Cerebellar cortex (tissue), 1 donor: ENCODE data around the gene DBH.
"Not testable (repeated sequence)": the region's sequence is repeated elsewhere in the genome, so short reads cannot be mapped to it uniquely, and the experiment has no call there.

Experiments
- DNase-seq: peaks from one replicate; pipeline ENCODE4 v3.0.0-alpha.2; 2015; ENCODE audit warnings: low spot score

DBH gene

DNA sequence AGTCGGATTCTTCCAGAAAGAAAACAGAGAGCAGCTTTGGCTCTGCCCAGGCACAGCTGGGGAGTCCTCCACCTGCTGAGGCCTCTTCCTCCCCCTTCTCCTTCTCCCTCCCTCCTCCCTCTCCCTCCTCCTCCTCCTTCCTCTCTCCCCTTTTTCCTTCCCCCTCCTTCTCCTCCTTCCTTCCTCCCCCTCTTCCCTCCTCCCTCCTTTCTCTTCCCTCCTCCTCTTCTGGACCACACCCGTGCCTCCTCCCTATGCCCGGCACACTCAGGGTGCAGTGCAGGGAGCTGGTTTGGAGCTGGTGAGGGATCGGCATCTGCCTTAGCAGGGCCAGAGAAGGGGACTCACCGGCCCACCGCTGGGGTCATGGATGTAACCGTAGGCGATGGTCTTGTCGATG, 30.2 kb downstream of the DBH start:
- DNase-seq, result no peak

DNA sequence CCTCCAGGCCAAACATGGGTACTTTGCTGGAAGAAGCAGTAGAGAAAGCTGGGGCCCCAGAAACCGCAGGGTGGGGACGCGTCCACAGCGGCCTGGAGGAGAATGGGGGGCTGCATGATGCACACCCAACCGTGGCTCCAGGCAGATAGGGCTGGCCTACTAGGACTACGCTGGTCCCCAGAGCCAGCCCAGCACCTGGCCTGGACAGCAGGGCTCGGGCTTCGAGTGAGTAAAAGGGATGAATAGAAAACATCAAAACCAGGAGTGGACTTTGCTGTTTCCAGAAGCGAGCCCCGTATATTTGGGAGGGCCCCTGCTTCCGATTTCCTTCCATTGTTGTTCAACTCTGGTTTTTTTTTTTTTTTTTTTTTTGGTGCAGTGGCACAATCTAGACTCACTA, 30.7 kb downstream of the DBH start:
- no peak for DNase-seq

DNA sequence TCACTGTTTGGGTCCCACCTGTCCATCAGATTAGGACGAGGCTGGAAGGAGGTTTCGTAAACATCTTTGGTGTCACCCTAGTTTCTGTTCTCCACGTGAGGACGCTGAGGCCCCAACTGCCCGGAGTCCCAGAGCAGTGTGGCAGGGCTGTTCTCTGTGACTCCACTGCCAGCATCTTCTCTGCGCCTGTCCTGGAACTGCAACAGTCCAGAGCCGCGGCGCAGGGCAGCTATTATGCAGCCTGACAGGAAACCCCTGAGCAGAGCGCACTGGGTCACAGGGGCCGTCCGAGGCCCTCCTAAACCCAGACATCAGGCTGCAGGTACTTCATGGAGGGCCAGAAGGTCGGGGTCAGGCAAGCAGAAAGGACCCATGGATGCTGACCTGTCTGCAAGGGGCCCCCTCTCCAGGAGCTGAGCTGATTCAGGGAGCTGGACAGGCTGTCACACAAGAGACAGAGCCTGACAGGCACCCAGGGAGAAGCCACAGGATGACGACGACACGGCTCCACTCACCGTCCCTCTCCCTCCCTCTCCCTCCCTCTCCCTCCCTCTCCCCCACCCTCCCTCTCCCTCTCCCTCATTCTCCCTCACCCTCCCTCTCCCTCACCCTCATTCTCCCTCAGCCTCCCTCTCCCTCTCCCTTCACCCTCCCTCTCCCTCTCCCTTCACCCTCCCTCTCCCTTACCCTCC, 31.7 kb downstream of the DBH start:
- no peak for DNase-seq

DNA sequence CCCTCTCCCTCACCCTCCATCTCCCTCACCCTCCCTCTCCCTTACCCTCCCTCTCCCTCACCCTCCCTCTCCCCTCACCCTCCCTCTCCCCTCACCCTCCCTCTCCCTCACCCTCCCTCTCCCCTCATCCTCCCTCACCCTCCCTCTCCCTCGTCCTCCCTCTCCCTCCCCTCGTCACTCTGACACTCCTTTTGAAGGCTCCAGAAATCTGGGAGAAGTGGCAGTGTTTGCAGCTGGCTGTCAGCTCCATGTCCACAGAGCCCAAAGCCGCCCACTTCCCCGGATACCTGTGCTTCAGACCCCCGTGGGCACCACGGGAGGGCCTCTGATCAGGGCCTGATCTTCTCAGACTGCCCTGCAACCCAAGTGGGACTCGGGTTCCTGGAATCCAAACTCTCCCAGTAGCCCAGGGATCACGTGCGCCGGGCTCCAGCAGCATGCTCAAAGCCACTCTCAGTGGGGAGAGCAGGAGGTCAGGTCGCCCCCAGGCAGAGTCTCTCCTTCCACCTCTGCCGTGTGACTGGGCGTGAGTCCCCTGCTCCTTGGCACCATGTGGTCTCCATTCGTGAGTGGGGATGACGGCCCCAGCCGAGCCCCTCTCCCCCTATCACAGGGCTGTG, 33.1 kb downstream of the DBH start:
- no peak for DNase-seq

DNA sequence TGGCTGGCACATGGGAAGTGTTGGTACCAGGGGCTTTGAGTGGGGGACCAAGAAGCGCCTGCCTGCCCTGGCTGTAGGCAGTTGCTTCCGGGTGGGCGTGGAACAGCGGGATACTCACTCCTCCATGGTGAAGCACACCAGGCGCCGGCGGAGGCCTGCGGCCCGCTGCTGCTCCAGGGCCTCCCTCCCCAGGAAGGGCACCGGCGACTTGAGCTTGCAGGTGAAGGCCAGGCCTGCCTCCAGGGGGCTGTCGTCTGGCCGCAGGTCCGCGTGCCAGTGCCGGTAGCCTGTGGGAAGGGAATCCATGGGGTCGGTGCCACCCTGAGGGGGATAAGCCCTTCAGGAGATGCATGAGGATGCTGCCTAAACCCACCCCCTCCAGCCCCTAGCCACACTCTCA, 34.3 kb downstream of the DBH start:
- no peak for DNase-seq

DNA sequence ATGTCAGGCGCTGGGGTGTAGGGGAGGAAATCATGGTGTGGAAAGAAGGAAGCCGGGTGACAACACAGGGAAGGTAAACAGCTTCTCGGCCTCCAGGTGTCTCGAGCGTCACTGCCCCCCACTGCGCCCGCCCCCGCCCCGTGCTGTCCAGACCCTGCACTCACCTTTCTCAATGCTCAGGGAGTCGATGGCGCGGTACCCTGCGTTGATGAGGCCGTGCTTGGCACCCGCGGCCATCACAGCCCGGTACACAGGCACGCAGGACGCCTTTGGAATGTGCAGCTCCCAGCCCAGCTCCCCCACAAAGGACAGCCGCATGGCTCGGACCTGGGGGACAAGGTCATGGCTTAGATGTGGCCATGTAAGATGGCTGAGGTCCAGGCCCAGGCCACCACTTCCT, 35.2 kb downstream of the DBH start:
- DNase-seq, result no peak

DNA sequence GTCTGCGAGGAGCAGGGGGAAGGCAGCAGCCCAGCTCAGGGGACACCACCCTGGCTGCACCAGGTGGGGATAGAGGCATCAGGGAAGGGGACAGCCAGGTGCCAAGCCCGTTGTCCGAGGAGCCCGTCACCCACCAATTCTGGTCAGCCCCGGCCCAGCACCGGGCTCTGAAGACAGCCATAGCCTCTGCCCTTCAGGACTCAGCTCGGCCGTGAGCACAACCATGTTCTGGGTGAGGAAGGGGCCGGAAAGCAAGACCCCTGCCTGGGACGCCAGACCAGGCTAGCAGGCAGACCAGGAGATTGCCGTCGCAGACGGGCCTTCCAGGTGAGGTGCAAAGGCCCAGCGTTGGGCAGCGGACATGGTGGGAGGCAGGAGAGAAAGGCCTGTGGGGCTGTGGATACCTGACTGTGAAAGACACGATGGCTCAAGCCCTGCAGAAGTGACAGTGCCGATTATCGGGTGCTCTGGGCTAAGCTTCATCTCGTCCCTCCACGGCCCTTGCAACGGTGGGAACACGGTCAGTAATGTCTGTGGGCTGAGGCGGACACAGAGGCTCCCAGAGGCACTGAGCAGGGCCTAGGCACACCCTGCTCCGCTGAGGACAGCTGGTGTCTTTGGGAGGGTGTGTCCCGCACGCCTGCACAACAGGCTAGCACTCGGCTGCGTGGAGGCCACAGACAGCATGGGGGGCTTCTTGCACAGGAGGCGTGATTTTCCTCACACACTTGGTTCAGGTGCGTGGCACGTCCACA, 36.5 kb downstream of the DBH start:
- DNase-seq, result no peak

DNA sequence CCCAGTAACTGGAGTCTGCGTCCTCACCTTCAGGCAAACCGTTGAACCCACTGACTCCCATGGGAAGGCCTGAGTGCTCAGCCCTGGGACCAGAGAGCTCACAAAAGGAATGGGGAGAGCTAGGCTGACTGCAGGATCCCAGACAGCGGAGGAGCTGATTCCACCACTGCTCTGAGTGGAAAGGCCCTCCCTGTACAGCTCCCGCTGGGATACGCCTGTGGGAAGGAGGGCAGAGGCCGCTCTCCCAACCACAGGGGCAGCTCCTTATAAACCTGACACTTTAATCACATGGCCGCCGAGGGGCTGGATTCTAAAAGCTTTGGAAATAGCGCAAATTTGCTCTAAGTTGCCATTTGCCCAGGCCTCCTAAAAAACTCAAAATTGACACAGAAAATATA, 37.1 kb downstream of the DBH start:
- DNase-seq, result no peak

DNA sequence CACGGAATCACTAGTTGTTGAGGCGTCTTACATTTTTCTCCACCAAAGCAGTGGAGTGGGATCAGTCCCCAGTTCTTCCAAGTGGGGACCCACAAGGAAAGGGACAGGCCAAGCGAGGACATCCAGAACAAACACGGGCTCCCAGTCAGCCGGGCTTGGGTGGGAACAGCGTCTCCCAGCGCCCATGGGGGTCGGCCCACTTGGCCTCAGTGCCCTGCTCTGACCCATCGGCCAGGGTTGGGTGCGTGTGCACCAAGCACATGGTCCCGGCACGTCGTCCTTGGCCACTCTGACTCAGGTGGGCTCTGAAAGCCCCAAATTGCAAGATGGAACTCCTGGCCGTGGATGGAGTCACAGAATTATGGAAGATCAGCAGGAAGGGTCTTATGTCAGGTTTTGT, 37.9 kb downstream of the DBH start:
- DNase-seq, result no peak

DNA sequence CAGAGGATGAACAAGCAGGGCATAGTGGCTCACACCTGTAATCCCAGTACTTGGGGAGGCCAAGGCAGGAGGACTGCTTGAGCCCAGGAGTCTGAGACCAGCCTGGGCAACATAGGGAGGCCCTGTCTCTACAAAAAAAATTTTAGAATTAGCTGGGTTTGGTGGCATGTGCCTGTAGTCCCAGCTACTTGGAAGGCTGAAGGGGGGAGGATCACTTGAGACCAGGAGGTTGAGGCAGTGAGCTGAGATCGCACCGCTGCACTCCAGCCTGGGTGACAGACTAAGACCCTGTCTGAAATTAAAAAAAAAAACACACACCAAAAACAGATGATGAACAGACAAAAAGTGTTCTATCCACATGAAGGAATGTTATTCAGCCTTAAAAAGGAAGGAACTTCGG, 39.6 kb downstream of the DBH start:
- not testable (repeated sequence) for DNase-seq

DNA sequence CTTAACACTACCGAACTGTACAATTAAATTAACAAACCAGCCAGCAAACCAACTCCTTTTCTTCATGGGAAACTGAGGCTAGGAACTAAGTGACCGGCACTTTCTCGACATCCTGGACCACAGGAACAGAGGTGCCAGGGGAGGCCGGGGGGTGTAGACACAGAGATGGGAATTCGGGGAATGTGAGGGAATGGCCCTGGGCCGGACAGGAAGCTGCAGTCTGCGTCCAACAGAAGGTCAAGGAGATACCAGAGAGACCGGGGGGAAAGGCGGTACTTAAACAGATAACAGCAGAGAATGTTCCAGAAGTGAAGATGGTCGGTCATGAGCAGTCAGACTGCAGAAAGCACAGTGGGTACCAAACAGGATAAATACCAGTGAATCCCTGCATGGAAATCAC, 40.3 kb downstream of the DBH start:
- no peak for DNase-seq

DNA sequence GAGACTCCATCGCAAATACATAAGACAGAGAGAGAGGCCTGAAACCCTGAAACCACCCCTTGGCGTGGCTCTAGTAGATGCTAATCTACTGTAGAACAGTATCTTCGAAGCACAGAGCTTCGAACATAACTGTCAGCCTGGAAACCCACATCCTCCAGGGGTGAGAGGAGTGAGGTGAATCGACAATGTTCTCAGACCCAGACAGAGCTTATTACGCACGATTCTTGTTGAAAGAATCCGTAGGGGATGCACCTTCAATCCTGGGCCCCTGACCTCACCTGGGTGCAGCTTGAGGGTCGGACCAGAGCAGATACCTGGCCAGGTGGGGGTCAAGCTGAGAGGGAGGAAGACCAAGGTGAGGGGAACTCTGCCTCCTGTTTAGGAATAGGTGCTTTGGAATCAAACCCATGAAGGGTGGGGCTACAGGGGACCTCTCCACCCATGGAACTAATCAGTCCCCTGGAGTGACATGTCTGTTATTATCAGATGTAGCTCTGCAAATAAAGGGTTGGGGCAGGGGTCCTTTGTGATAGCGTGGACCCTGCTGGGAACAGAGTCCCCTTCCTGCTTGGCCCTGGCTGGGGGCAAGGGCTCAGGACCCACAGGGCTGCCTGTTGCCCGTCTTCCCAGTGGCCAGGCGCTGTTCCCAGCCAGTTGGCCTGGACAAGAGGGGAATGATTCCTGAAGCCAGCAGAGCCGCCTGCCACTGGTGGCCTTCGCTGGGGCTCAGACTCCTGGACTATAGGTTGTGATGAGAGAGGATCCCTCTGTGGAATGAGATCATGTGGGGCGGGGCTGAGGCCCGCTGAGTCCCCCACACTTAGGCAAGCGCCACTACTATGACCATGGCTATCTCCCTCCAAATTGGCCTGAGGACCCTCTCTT, 41.2 kb downstream of the DBH start:
- DNase-seq, result no peak

DNA sequence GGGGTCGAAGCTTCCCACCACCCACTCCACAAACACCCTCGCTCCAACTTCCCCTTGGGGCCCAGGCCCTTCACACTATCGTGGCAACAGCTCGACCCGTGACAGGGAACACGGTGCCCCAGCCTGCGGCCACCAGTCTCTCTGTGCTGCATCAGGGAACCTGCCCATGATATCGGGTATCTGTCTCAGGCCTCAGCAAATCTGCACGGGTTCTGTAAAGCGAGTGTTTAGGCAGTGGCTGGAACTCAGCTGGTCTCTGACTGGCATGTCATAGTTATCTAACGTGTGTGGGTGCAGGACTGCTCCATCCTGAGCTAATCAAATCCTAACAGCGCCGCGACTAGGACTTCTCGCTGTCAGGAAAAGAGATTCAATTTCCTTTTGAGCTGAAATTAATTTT, 42.9 kb downstream of the DBH start:
- no peak for DNase-seq

DNA sequence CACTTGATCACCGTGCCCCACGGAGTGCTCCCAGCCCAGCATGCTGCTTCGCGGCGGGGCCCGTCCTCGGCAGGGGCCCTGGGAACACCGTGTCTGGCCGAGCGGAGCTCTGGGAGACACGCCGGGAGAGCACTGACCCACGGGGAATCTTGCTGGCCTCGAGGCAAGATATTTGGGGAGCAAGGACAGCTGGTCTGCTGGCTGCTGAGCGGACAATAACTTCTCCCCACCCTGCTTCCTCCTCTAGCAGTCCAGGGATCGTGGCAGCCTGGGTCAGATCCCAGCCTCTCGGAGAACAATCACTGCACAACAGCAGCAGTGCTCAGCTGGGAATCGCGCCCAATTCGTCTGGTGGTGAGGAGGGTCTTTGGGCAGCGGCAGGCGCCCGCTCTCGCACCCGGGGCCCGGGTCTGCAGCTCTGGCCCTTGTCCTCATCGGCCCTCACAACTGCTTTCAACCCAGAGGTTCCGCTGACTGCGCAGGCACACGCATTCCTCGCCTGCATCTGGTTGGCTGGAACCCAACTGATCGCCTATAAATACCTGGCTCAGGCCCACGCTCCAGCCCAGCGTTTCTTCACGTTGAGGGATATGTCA, 43.4 kb downstream of the DBH start:
- DNase-seq, result no peak

DNA sequence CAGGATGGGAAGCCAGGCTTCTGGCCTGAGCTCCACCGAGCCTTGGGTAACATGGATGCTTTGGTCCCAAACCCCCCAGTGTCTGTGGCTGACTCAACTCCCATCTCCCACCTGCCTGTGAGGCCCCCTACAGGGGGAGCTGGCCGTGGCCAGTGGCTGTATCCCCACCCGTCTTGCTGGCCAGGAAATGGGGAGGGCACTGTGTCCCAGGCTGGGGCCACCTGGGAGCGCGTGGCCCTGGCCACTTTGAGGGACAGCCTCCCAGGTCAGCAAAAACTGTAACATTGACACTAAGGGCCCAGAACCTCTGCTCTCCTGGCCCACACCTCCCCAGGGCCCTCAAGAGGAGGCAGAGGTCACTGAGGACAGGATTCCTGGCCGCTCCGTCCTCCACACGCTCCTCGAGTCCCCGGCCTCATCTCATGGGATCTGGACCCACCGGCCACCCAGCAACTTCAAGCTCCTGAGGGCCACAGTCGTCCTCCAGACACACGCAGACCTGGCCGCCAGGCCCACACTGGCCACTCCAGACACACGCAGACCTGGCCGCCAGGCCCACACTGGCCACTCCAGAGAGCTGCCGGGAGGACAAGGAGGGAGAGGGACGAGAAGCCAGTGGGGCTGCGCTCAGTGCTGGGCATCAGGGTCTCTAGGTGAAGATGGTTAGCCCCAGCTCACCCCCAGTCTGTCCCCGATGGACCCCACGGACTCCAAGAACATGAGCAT, 44.2 kb downstream of the DBH start:
- no peak for DNase-seq

DNA sequence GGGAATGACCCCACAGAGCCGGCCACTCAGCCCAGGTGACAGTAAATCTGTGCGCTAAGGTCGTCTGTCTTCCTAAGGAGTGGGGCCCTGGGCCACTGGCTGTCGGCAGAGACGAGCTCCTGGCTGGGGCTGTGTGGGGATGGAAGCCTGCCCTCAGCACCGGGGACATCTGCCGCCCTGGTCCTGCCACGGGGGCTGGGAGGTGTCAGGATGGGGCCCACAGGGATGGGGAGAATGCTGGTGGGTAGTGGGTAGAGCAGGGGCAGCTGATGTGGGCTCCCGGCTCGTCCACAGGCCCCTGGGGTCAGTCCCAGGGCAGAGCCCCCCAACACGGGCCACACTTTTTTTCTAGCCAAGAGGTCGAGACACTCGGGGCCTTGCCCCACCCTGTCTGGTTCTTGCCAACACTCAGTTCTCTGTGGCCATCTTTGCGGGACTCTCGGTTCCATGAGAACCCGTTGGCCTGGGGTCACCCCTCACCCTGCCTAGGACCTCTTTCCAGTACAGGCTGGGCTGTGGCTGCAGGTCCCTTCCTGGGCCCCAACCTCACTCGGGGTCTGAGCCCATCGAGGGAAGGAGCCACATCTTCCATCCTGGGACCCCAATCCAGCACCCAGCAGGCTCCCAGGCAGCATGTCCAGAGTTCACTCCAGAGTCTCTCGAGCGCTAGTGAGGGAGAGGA, 45.0 kb downstream of the DBH start:
- DNase-seq, result no peak

DNA sequence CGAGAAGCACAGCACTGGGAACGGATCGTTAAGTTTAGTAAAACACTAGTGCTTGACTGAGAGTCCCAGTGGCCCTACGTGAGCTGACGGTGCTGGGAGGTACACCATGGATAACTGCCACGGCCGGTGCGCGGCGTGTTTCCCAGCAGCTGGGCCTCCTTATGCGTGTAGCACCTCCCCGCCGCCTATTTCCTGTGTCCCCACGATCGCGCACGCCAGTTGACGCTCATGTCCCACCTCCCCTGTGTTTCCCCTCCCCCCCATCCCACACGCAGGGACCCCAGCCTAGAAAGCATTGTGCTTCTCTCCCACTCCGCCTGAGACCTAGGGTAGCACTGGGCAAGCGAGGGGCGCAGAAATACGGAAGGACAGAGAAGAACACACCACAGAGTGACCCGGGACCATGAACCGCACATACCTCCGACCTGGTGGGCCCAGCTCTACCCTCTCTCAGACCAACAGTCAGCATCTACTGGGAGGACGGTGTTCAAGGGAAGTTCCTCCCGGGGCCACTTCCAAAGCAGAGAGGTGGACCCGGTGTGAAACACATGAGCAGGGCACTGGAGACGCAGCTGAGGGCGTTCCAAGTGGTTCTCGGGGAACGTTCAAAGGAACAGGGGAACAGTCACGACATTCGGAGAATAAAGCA, 45.6 kb downstream of the DBH start:
- no peak for DNase-seq

DNA sequence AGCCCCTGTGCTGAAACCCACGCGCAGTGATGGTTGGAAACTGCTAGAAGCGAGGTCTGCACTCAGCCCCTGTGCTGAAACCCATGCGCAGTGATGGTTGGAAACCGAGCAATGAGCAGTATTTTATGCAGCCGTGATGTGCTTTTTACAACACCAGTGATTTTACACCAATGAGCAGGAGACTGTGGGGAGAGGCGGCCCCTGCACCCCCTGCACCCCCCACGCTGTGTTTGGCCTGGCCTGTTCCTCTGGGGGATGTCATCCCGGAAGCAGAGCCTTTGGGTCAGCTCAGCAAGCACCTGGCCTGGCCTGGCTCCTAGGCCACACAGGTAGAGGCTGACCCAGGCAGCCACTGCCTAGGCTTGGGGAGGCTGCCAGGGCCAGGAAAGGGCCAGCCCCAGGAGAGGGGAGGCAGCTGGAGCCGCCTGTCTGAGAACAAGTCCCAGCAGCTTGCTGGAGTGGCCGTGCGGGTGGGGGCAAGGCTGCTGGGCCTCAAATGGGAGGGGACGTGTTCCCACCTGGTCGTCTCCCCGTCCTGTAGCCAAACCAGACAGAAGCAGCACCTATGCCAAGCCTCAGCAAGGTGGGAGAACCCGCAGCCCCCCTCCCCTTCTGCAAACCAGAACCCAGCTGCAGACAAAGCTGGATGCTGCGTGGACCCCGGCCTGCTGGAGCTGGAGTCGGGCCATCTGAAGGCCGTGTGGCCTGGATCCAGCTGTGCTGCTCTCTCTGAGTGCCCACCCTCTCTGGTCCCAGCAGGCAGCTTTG, 46.8 kb downstream of the DBH start:
- DNase-seq, result no peak

DNA sequence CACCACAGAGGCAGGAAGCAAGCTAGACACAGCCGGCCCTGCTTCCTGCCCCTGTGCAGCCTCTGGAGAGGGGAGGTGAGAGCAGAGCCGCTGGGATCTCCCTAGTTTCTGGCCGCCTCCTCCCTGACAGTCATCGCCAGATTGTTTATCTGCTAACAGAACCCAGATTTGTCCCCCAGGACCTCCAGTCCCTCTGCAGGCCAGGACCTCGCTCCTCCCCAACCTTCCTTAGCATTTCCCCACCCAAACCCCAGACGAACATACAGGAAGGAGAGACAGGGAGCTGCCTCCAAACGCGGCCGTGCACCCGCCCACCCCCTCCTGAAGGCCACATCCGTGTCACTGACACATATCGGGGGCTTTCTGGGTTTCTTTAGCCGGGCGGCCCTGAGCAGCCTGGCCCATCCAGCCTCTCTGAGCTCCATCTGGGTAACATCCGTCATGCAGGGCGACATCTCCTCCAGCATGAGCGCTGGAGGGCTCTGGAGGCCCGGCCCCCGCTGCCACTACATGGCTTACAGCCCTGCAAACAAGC, 47.5 kb downstream of the DBH start:
- no peak for DNase-seq
